Omental fat pad (tissue), 4 donors: ENCODE measurements around the gene TMEM119. TPM values are rescaled to one million over a fixed set of nuclear protein-coding genes. Genes with fewer than 3 reads are reported as not detected.
A peak's percentile ranks its signal among the peaks of the same experiment; 100 is the strongest.

Experiments used
- ATAC-seq: fragments of 150-250 bp; one replicate; pipeline ENCODE4 v1.9.1; 2016; ENCODE audit warnings: mild to moderate bottlenecking, moderate library complexity; ENCODE audit not compliant: low FRiP score
- DNase-seq: peaks from one replicate; pipeline ENCODE4 v3.0.0-alpha.2; 2019; ENCODE audit warnings: low spot score
- total RNA-seq, 4 donors: library from RNA; depleted of rRNA; stranded (reverse); fragments of >200 nt; gene quantifications; one replicate each; pipeline ENCODE4 v1.1.0, GENCODE V29; 2016
- TF ChIP-seq, protein P1 (sequence below), 3 donors: fragments of 450-650 bp; IDR thresholded peaks; one replicate each; pipeline ENCODE4 v1.5.1; 2016 to 2017; ENCODE audit warnings: antibody characterized with exemption in 3 of 3, mild to moderate bottlenecking in 3 of 3, moderate library complexity in 2 of 3

The TMEM119 gene
- total RNA-seq, 4 donors from 2014 or later = 3.1 to 28.8 (median 8.8) TPM

DNA sequence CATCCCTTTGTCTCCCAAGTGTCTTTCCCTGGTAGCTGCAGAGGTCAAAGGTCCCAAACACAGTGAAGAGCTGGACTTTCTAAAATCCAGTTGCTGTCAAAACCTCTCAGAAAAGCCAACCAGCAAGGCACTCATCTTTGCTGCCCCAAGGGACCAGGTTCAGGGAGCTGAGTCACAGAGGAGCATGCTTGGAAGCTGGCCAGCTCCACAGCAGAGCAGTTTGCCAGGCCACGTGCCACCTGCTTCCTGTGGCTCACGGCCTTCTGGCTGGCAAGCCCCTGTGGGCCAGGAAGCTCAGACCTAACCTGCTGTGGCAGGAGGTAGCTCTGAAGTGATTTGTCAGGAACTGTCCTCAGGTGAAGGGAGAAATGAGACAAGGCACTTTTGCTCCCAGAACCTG lies 31.9 kb downstream of the TMEM119 start:
- DNase-seq = peak; percentile 50
- no peak for ATAC-seq
- TF ChIP-seq, protein P1, sequence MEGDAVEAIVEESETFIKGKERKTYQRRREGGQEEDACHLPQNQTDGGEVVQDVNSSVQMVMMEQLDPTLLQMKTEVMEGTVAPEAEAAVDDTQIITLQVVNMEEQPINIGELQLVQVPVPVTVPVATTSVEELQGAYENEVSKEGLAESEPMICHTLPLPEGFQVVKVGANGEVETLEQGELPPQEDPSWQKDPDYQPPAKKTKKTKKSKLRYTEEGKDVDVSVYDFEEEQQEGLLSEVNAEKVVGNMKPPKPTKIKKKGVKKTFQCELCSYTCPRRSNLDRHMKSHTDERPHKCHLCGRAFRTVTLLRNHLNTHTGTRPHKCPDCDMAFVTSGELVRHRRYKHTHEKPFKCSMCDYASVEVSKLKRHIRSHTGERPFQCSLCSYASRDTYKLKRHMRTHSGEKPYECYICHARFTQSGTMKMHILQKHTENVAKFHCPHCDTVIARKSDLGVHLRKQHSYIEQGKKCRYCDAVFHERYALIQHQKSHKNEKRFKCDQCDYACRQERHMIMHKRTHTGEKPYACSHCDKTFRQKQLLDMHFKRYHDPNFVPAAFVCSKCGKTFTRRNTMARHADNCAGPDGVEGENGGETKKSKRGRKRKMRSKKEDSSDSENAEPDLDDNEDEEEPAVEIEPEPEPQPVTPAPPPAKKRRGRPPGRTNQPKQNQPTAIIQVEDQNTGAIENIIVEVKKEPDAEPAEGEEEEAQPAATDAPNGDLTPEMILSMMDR (IDR thresholded peaks at IDR 0.05) = no peak

DNA sequence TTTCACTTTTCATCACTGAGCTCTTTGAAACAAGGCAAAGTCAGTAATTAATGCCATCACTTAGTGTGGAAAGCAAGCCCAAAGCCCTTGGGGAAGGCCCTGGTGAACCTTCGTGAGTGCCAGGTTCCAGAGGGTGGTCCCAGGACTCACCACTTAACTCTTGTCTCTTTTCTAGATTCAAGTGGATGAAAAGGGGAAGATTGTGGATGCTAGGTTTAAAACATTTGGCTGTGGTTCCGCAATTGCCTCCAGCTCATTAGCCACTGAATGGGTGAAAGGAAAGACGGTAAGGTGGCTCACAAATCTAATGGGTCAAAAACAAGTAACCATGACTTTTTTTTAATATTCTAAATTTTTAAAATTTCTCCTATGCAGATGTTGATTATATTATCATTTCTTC lies 32.7 kb downstream of the TMEM119 start:
- no peak for ATAC-seq
- no peak for DNase-seq
- TF ChIP-seq, protein P1 (IDR thresholded peaks at IDR 0.05) = no peak

DNA sequence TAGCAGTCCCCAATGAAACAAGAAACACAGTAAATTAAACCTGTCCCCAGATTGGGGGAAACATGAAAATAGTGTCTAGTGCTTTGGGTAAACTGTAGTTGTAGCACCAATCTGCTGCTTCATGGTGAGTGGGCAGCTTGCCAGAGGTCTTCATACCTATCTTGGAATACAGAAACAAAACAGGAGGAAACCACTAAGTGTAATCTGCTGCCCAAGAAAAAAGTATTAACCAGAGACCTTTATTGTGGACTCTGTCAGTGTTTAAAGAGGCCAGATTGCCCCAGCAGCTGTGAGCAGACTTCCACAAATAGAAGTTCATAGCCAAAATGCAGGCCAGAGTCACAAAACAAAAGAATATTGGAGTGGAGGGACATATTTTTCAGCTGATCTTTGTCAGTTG lies 33.2 kb downstream of the TMEM119 start:
- DNase-seq (no peak), ATAC-seq (no peak)
- TF ChIP-seq, protein P1 (IDR thresholded peaks at IDR 0.05) = no peak

DNA sequence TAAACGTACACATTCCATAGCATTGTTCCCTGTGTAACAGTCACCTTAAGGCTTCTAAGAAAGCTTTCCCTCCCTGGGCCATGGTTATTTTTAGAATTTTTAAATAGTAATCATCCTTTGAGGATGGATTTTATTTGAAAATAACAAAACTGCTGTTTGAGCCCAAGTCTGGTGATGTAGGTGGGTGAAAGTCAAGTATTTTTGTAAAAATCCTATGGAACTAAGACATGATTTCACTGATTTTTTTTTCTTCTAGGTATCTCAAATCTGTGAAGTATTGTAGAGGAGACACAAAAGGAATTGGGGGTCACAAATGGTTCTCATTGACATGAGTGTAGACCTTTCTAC lies 34.1 kb downstream of the TMEM119 start:
- no peak for DNase-seq
- TF ChIP-seq, protein P1 (IDR thresholded peaks at IDR 0.05) = no peak
- ATAC-seq = no peak

DNA sequence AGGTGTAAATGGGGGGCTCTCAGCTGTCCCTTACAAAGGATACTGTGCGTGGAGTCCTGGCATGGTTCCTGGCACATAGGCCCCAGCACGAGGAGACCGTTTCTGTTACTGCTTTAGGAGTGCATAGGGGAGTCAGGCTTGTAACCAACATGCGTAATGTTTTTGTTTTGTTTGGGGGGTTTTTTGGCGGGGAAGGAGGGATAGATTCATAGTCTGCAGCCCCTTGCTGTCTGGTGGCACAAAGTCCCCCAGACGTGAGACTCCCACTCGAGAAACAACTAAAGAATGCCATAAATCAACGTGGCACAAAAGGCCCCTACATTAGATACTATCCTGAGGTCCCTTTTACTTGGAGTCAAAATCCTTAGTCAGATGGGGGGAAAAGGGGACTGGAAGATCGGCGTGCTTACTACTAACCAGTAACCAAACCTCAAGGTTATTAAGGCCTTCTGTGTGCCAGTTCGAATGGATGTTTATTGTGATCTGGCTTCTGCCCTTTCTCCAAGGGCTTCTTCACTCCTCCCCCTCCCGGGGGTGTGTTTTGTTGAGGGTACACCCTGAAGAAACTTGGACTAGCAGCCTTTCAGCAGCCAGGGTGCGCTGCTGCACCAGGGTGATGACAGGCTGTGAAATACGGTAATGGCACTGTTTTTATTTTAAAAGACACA lies 34.6 kb downstream of the TMEM119 start:
- DNase-seq (peak; percentile 73), ATAC-seq (peak; percentile 71)
- TF ChIP-seq, protein P1 (IDR thresholded peaks at IDR 0.05) = peak in 2 of 3 donors; percentile 47 to 57

DNA sequence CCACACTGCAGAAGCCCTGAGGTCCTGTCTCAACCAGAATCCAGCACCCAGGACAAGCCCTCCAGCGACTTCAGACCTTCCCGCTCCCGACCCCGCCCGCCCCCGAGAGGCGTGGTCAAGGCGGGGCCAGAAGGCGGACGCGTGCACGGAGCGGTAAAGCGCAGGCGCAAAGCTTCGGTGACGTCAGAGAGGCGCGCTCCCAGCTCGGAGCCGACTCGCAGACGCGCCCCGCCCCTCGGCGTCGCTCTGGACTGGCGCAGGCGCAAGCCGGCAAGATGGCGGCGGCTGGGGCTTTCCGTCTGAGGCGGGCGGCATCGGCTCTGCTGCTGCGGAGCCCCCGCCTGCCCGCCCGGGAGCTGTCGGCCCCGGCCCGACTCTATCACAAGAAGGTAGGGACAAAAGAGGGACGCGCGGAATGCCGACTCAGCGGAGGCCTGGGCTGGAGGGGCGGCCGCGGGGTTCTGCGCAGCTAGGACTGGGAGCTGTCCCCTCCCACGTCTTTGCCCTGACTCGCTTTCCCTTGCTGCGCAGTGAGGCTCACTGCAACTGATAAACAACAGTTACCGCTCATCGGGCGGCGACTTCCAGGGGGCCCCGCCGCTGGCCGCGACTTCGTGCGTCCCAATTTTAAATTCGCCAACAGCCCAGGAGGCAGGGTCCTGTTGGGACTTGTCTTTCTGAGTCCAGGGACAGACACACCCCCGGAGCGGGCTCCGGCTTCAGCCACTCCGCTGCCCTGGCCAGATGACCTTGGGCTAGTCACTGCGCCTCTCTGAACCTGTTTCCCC lies 35.3 kb downstream of the TMEM119 start, which contains the start of gene ISCU:
ISCU (plus strand) TSS at position 249 of the 788 bp plus-strand sequence; CDS start at position 276, 27 bp downstream.
- TF ChIP-seq, protein P1 (IDR thresholded peaks at IDR 0.05) = no peak
- DNase-seq (peak; percentile 80), ATAC-seq (peak; percentile 87)
